Activated T-cell treated with anti-CD3 and anti-CD28 coated beads for 4 hours (primary cell): ENCODE measurements around the gene LAP3.
"Not testable (repeated sequence)": the region's sequence is repeated elsewhere in the genome, so short reads cannot be mapped to it uniquely, and the experiment has no call there.

Experiments
- DNase-seq: peaks from one replicate; pipeline ENCODE4 v3.0.0-alpha.2; 2020

Gene LAP3

GRCh38 chr4:17576932-17577664 lies at the start of gene LAP3:
Gene LAP3, plus strand, starts transcription at chr4:17577198. Its CDS starts 268 bp downstream, at chr4:17577466.
- DNase-seq = peak; percentile 100

- no peak for DNase-seq
Observed at GRCh38 chr4:17528551-17529165, 48.3 kb upstream of the LAP3 start.

DNA sequence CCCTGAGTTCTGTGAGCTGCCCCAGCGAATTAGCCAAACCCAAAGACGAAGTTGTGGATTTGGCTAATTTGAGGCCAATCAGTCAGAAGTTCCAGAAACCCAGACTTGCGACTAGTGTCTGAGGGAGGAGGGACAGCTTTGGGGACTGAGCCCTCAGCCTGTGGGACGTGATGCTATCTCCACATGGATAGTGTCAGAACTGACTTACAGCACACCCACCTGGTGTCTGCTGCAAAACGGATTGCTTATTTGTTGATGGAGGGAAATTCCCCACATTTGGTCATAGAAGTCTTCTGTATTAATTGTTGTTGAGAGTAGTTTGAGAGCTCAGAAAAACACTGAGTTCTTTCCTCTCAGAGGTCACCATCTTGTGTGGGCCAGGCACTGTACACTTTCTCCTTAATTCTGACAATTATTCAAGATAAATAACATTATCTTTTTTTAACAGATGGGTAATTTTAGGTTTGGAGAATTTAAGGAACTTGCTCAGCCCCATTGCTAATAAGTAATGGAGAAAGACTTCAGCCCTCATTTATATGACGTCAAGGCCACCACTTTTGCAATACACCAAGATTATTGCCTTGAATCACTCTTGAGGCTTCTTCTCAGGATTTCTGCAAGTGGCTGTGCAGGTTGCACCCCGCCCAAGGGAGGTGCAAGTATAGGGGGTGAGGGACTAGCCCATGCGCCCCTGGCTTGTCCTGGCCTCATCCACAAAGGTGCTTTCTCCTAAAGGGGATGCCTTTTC lies 45.3 kb upstream of the LAP3 start:
- no peak for DNase-seq

GRCh38 chr4:17534705-17535104 lies 42.3 kb upstream of the LAP3 start:
- DNase-seq = no peak

GRCh38 chr4:17535242-17535641 lies 41.8 kb upstream of the LAP3 start:
- DNase-seq = no peak

- DNase-seq = no peak
Observed at GRCh38 chr4:17535906-17536305, 41.1 kb upstream of the LAP3 start.

GRCh38 chr4:17537060-17537459 lies 39.9 kb upstream of the LAP3 start:
- DNase-seq = not testable (repeated sequence)

- no peak for DNase-seq
Observed at GRCh38 chr4:17544205-17544604, 32.8 kb upstream of the LAP3 start.

DNA sequence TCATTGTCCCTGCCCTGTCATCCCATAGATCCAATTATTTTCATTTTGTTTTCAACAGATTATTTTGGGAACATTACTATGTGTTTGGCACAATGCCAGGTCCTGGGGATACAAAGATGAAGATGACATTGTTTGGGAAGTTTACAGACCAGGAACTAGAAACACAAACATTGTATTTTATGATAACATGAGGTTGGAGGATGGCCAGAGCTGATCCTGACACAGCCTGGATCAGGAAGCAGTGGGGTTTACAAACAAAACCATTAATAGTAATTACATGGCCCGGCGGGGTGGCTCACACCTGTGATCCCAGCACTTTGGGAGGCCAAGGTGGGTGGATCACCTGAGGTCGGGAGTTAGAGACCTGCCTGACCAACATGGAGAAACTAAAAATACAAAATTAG lies 32.2 kb upstream of the LAP3 start:
- DNase-seq = no peak

DNA sequence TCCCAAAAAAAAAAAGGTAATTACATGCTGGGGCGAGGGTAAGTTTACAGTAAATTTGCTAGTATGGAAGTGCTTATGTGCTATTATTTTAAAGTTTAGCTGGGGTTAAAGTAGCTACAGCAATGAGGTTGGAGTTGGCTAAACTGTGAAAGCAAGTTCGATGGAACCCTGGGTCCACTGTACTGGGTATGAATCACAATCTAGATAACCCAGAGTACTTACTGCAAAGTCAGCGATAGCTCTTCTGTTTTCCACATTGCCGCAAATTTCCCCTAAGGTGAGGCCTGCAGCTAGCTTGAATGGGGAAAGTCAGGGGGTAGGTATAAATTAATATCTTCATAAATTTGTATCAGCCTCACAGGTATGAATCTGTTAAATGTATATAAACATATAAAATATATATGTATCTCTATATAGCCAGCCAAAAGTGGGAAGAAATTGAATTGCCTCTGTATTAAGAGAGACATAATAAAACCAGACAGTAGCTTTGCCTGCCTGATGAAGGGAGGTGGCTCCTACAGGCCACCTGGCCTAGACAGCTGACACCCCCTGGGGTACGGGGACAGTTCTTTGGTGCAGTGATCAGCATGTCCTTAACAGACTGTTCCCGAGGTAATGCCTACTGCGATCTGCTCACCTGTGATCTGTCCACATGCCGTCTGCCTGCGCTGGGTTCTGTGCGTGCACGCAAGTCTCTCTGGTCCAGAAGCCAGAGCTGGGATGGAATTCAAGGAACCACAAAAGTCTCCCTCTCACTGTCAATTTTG lies 31.4 kb upstream of the LAP3 start:
- DNase-seq = no peak

DNA sequence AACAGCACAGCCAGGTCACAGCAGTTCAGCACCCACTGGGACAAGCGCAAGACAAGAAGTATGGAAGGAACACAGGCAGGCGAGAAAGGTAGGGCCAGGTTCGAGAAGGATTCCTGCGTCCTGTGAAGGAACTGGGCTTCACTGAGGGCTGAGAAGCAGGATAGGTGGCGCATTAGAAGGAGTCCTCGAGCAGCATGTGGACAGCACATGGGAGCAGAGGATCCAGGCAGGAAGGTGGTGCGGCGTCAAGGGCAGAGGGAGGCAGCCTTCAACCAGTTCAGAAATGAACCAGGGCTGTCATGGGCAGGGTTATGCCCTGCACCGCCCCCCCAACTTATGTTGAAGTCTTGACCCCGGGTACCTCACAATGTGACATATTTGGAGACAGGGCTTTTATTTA lies 30.8 kb upstream of the LAP3 start:
- no peak for DNase-seq

DNA sequence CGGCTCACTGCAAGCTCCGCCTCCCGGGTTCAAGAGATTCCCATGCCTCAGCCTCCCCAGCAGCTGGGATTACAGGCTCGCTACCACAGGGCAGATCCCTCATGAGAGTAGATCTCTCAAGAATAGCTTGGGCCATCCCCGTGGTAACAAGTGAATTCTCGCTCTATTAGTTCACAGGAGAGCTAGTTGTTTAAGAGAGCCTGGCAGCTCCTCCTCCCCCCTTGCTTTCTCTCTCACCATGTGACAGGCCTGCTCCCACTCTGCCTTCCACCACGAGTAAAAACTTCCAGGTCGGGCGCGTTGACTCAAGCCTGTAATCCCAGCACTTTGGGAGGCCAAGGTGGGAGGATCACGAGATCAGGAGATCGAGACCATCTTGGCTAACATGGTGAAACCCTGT lies 30.3 kb upstream of the LAP3 start:
- no peak for DNase-seq

DNA sequence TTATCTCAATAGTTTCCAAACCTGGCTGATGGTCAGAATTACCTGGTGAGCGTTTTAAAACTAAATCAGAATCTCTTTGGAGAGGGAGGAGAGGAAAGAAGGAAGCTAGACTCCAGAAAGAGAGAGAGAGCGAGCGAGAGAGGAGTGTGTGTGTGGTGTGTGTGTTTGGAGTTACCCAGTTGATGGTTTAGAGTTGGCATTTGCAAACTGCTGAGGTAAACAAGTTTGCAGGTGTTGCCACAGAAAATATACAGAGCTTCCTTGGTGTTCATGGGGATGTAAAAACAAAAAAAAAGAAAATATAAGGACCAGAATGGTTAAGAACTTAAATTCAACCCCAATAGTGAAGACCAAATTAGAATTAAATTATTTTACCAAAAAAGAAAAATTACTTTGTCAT lies 26.4 kb upstream of the LAP3 start:
- DNase-seq = no peak

- DNase-seq = no peak
Observed at GRCh38 chr4:17552427-17552826, 24.6 kb upstream of the LAP3 start.

DNA sequence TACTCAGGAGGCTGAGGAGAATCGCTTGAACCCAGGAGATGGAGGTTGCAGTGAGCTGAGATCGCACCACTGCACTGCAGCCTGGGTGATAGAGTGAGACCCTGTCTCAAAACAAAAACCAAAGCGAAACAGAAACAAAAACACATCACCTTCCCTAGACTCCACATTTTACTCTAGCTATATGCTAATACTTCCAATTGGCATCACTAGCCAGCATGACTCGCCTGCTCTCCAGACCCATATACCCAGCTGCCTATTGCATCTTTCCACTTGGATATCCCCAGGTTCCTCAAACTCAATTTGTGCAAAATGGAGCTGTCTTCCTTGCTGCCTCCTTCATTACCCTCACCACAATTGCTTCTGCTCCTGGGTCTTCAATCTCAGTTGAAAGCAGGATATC lies 22.4 kb upstream of the LAP3 start:
- no peak for DNase-seq

GRCh38 chr4:17556498-17556897 lies 20.5 kb upstream of the LAP3 start:
- DNase-seq = no peak

DNA sequence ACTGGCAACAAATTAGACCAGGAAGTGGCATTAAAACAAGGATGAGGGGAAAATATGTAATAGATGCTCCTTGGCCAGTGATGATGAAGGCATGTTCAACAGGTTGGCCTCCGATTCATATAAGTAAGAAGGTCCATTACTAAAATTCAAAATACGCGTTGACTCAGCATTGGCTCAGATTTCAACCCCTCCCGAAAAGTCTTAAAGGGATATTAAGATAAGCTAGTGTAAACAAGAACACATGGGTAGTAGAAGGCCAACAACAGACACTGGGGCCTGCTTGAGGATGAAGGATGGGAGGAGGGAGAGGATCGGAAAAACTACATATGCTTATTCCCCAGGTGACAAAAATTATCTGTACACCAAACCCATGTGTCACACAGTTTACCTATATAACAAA lies 19.1 kb upstream of the LAP3 start:
- no peak for DNase-seq

- no peak for DNase-seq
Observed at GRCh38 chr4:17558941-17559708, 17.9 kb upstream of the LAP3 start.

- no peak for DNase-seq
Observed at GRCh38 chr4:17559709-17560048, 17.3 kb upstream of the LAP3 start.

DNA sequence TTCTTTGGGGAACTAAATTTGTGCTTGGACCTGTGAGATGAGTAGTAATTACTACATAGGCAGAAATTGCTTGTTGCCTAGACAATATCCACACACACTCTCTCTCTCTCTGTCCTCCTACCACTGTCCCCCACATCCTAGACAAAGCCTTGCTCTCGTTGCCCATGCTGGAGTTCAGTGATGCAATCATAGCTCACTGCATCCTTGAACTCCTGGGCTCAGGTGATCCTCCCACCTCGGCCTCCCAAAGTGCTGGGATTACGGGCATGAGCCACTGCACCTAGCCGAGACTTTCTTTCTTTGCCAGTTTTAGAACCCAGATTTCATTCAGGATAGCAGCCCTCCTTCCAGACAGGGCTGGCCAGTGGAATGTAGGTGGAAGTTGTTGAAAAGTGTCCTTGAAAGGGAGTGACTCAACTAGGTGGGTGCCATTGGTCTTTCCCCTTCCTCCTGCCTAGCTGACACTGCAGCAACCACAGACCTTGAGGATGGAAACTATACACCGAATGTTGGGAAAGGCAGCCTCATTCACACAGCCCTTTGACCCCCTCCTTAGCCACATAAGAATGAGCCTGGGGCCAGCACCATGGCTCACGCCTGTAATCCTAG lies 16.8 kb upstream of the LAP3 start:
- no peak for DNase-seq

GRCh38 chr4:17561195-17561909 lies 15.6 kb upstream of the LAP3 start:
- no peak for DNase-seq

- no peak for DNase-seq
Observed at GRCh38 chr4:17562157-17562556, 14.8 kb upstream of the LAP3 start.
